BLaER1 treated with 17β-estradiol and CSF1 and Interleukin-3, amounts not matched to agents 10 nM and 100 nM (cell line): ENCODE measurements around the gene HDLBP.

Experiments
- H3K27ac ChIP-seq, 11 experiments: shearing (Covaris generic); formaldehyde crosslinking; 2 replicates each; pipeline ENCODE4 v1.8.1; 2022
- H3K27me3 ChIP-seq, 11 experiments: shearing (Covaris generic); formaldehyde crosslinking; 2 replicates each; pipeline ENCODE4 v1.8.1; 2022
- H3K36me3 ChIP-seq, 11 experiments: shearing (Covaris generic); formaldehyde crosslinking; 2 replicates each; pipeline ENCODE4 v1.8.1; 2022
- H3K4me1 ChIP-seq, 10 experiments: shearing (Covaris generic); formaldehyde crosslinking; 2 replicates each; pipeline ENCODE4 v1.8.1; 2022
- H3K4me2 ChIP-seq, 11 experiments: shearing (Covaris generic); formaldehyde crosslinking; 2 replicates each; pipeline ENCODE4 v1.8.1; 2022
- H3K4me3 ChIP-seq, 10 experiments: shearing (Covaris generic); formaldehyde crosslinking; 2 replicates each; pipeline ENCODE4 v1.8.1; 2022
- H3K9ac ChIP-seq, 11 experiments: shearing (Covaris generic); formaldehyde crosslinking; 2 replicates each; pipeline ENCODE4 v1.8.1; 2022
- H3K9me3 ChIP-seq, 11 experiments: shearing (Covaris generic); formaldehyde crosslinking; replicated peaks in 1 of 11; 2 replicates each; pipeline ENCODE4 v1.8.1; 2022
- H4K20me1 ChIP-seq, 11 experiments: shearing (Covaris generic); formaldehyde crosslinking; 2 replicates each; pipeline ENCODE4 v1.8.1; 2022
- Cebpa-rat ChIP-seq, 11 experiments: shearing (Covaris generic); IDR thresholded peaks; 2 replicates each; pipeline ENCODE4 v1.8.1; 2022

Gene HDLBP

GRCh38 chr2:241208058-241208457 lies 107.4 kb downstream of the HDLBP start:
- Histone ChIP-seq H3K27ac (no peak overlapping the region), H3K36me3 (no peaks in the 10 kb centered on the region), H3K9me3 (no peaks in the 10 kb centered on the region), H3K4me2 (no peak overlapping the region), H3K9ac (no peak overlapping the region), H3K4me3 (no peak overlapping the region), H4K20me1 (peaks cover 0 to 35% (median 0%) of the 10 kb centered on the region in 11 experiments; a peak in 5 of 22 replicates), H3K27me3 (no peaks in the 10 kb centered on the region), H3K4me1 (peaks cover 0 to 11% (median 8%) of the 10 kb centered on the region in 10 experiments; a peak in 8 of 20 replicates)
- TF ChIP-seq Cebpa-rat (IDR thresholded peaks at IDR 0.05): no peak

- Histone ChIP-seq H4K20me1 (peaks cover 0 to 37% (median 0%) of the 10 kb centered on the region in 11 experiments; a peak in 5 of 22 replicates), H3K4me3 (no peak overlapping the region)
- TF ChIP-seq Cebpa-rat (IDR thresholded peaks at IDR 0.05): no peak
These were observed 107.8 kb downstream of the HDLBP start for GRCh38 chr2:241207641-241208040.

GRCh38 chr2:241207151-241207550 lies 108.3 kb downstream of the HDLBP start:
- H3K4me2 ChIP-seq: no peak overlapping the region
- no peak for TF ChIP-seq Cebpa-rat (IDR thresholded peaks at IDR 0.05)
- peaks cover 0 to 11% (median 8%) of the 10 kb centered on the region in 10 experiments; a peak in 8 of 20 replicates for H3K4me1 ChIP-seq
- no peak overlapping the region for H3K4me3 ChIP-seq
- H4K20me1 ChIP-seq: peaks cover 0 to 40% (median 0%) of the 10 kb centered on the region in 11 experiments; a peak in 5 of 22 replicates
- no peak overlapping the region for H3K9ac ChIP-seq
- no peaks in the 10 kb centered on the region for H3K27me3 ChIP-seq
- no peaks in the 10 kb centered on the region for H3K9me3 ChIP-seq
- no peaks in the 10 kb centered on the region for H3K36me3 ChIP-seq
- H3K27ac ChIP-seq: no peak overlapping the region

More at GRCh38 chr2:241207641-241208040, 107.8 kb downstream of the HDLBP start:
- no peaks in the 10 kb centered on the region for H3K36me3 ChIP-seq
- no peak overlapping the region for H3K9ac ChIP-seq
- H3K9me3 ChIP-seq: no peaks in the 10 kb centered on the region
- H3K27ac ChIP-seq: no peak overlapping the region
- peaks cover 0 to 11% (median 8%) of the 10 kb centered on the region in 10 experiments; a peak in 8 of 20 replicates for H3K4me1 ChIP-seq
- no peaks in the 10 kb centered on the region for H3K27me3 ChIP-seq
- H3K4me2 ChIP-seq: no peak overlapping the region

GRCh38 chr2:241205086-241205485 lies 110.4 kb downstream of the HDLBP start:
- Histone ChIP-seq H3K9me3 (no peaks in the 10 kb centered on the region), H3K4me3 (no peak overlapping the region), H3K4me2 (no peak overlapping the region), H3K27me3 (no peaks in the 10 kb centered on the region), H3K9ac (no peak overlapping the region), H3K27ac (no peak overlapping the region), H3K36me3 (no peaks in the 10 kb centered on the region), H4K20me1 (peaks cover 0 to 41% (median 0%) of the 10 kb centered on the region in 11 experiments; a peak in 3 of 22 replicates), H3K4me1 (peaks cover 0 to 13% (median 3%) of the 10 kb centered on the region in 10 experiments; a peak in 7 of 20 replicates)
- TF ChIP-seq Cebpa-rat (IDR thresholded peaks at IDR 0.05): no peak

DNA sequence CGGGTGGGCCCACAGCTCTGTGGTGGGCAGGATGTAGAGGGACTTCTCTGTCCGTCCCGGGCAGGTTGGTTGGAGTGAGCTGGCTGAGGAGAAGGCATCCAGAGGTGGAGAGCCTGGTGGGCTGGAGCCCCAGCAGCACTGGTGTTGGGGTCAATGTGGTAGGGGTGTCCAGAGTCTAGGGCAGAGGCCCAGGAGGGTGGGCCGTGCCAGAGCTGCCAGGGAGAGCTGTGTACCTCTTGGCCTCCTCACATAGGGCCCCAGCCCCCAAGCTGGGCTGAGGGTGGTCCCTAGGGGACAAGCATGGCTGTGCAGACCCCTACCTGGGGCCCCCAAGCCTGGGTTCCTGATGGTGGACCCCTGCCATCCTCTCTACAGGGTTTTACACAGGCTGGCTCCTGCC lies 111.0 kb downstream of the HDLBP start:
- no peaks in the 10 kb centered on the region for H3K9me3 ChIP-seq
- no peak overlapping the region for H3K4me3 ChIP-seq
- H3K27me3 ChIP-seq: no peaks in the 10 kb centered on the region
- H3K4me1 ChIP-seq: peaks cover 0 to 13% (median 3%) of the 10 kb centered on the region in 10 experiments; a peak in 7 of 20 replicates
- TF ChIP-seq Cebpa-rat (IDR thresholded peaks at IDR 0.05): no peak
- no peaks in the 10 kb centered on the region for H3K36me3 ChIP-seq
- H4K20me1 ChIP-seq: peaks cover 0 to 41% (median 0%) of the 10 kb centered on the region in 11 experiments; a peak in 2 of 22 replicates
- no peak overlapping the region for H3K4me2 ChIP-seq
- H3K9ac ChIP-seq: no peak overlapping the region
- H3K27ac ChIP-seq: no peak overlapping the region

DNA sequence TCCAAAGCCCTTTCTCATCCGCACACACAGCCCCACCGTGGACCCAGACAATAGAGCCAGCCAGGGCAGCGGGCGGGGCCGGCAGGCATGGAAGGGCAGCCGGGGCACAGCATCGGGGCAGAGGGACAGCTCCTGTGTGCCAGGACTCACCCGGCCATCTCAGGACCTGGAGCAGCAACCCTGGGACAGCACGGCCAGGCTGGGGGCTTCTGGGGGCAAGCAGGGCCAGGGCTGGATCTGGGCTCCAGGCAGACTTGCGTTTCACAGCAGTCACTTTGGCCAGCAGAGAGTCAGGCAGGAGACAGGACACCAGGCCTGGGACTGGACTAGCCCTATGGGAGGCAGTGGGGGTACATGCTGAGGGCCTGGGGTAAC lies 111.5 kb downstream of the HDLBP start:
- no peak for TF ChIP-seq Cebpa-rat (IDR thresholded peaks at IDR 0.05)
- H3K27ac ChIP-seq: no peak overlapping the region
- no peak overlapping the region for H3K9ac ChIP-seq
- H3K4me2 ChIP-seq: no peak overlapping the region
- peaks cover 0 to 13% (median 3%) of the 10 kb centered on the region in 10 experiments; a peak in 7 of 20 replicates for H3K4me1 ChIP-seq
- H3K9me3 ChIP-seq: no peaks in the 10 kb centered on the region
- no peaks in the 10 kb centered on the region for H3K27me3 ChIP-seq
- peaks cover 0 to 43% (median 0%) of the 10 kb centered on the region in 11 experiments; a peak in 2 of 22 replicates for H4K20me1 ChIP-seq
- H3K36me3 ChIP-seq: no peaks in the 10 kb centered on the region
- H3K4me3 ChIP-seq: no peak overlapping the region

DNA sequence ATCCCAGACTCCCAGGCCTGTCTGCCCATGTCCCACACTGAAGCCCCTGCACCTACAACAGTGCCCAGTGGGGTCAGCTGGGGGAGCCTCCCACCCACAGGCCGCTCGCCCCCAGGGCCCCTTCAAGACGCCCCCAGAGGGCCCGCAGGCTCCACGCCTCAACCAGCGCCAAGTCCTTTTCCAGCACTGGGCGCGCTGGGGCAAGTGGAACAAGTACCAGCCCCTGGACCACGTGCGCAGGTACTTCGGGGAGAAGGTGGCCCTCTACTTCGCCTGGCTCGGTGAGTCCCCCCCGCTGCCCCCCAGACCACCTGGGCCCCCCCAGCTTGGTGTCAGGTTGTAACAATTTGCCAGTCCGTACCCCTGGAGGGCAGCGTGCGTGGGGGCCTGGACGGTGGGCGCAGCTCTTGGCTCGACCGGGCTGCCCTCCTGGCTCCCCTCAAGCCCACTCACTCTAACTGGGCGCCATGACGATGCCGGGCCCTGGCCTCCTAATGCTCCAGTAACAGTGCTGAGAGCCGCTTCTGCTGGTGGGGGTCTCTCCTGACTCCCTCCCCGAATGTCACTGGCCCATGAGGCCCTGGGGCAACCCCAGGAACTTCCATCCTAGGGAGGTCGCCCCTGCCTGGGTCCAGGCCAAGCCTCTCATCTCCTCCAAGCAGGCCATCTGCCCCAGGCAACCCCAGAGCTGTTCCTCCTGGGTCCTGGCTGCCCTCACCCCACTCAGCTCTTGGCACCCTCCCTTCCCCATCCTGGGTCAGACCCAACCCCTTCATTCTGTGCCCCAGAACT lies 112.1 kb downstream of the HDLBP start:
- Histone ChIP-seq H3K9ac (no peak overlapping the region), H3K4me1 (peaks cover 0 to 13% (median 3%) of the 10 kb centered on the region in 10 experiments; a peak in 7 of 20 replicates), H3K27ac (no peak overlapping the region), H3K4me2 (no peak overlapping the region), H4K20me1 (peaks cover 0 to 43% (median 0%) of the 10 kb centered on the region in 11 experiments; a peak in 3 of 22 replicates), H3K27me3 (no peaks in the 10 kb centered on the region), H3K9me3 (no peaks in the 10 kb centered on the region), H3K36me3 (no peaks in the 10 kb centered on the region), H3K4me3 (no peak overlapping the region)
- TF ChIP-seq Cebpa-rat (IDR thresholded peaks at IDR 0.05): no peak

- Histone ChIP-seq H3K27me3 (no peaks in the 10 kb centered on the region), H3K4me1 (peaks cover 0 to 13% (median 3%) of the 10 kb centered on the region in 10 experiments; a peak in 7 of 20 replicates), H3K9ac (no peak overlapping the region), H3K4me2 (no peak overlapping the region), H3K36me3 (no peaks in the 10 kb centered on the region), H3K4me3 (no peak overlapping the region), H3K9me3 (no peaks in the 10 kb centered on the region), H3K27ac (no peak overlapping the region), H4K20me1 (peaks cover 0 to 43% (median 0%) of the 10 kb centered on the region in 11 experiments; a peak in 3 of 22 replicates)
- no peak for TF ChIP-seq Cebpa-rat (IDR thresholded peaks at IDR 0.05)
These were observed 112.8 kb downstream of the HDLBP start for GRCh38 chr2:241202681-241203080.

GRCh38 chr2:241202268-241202585 lies 113.2 kb downstream of the HDLBP start:
- Histone ChIP-seq H3K36me3 (no peaks in the 10 kb centered on the region), H3K27ac (no peak overlapping the region), H3K4me3 (no peak overlapping the region), H3K4me1 (peaks cover 0 to 13% (median 3%) of the 10 kb centered on the region in 10 experiments; a peak in 7 of 20 replicates), H3K27me3 (no peaks in the 10 kb centered on the region), H3K4me2 (no peak overlapping the region), H3K9me3 (no peaks in the 10 kb centered on the region), H3K9ac (no peak overlapping the region), H4K20me1 (peaks cover 0 to 43% (median 0%) of the 10 kb centered on the region in 11 experiments; a peak in 3 of 22 replicates)
- no peak for TF ChIP-seq Cebpa-rat (IDR thresholded peaks at IDR 0.05)
